Mucosa of descending colon (tissue), 3 donors: ENCODE data around the gene TMEM176A. TPM values are rescaled to one million over a fixed set of nuclear protein-coding genes. Genes with fewer than 3 reads are reported as not detected.

Source experiments
- ATAC-seq: fragments of 200-7000 bp; cut with Tn5 transposase; one replicate; pipeline ENCODE4 v1.9.1; 2020; ENCODE audit warnings: mild to moderate bottlenecking, moderate library complexity
- DNase-seq, 3 donors: peaks; one replicate each; pipeline ENCODE4 v3.0.0-alpha.2; 2020
- H3K36me3 ChIP-seq: fragments of 200-600 bp; one replicate; pipeline ENCODE4 v1.8.0; 2021; ENCODE audit warnings: low read depth, mild to moderate bottlenecking
- H3K4me1 ChIP-seq: fragments of 200-600 bp; one replicate; pipeline ENCODE4 v1.8.0; 2021; ENCODE audit warnings: low read depth, mild to moderate bottlenecking
- H3K4me3 ChIP-seq: fragments of 200-600 bp; one replicate; pipeline ENCODE4 v1.8.0; 2021; ENCODE audit warnings: mild to moderate bottlenecking
- H3K9me3 ChIP-seq: fragments of 200-600 bp; one replicate; pipeline ENCODE4 v1.8.0; 2021; ENCODE audit warnings: mild to moderate bottlenecking
- intact Hi-C, 2 donors: fragments of 100-400 bp; cut with DNase I in 1 of 2; cut with micrococcal nuclease in 1 of 2; formaldehyde crosslinking; loops; one replicate each; pipeline versions ENCODE4 v1.11.0 to v1.11.1; 2022; cut with DNase I, micrococcal nuclease
- total RNA-seq, 3 donors: library from RNA; stranded (reverse); fragmentation: NEBNext Ultra II Directional in 2 of 3; extraction: Animal tissue kit (Norgen Biotek cat#: 25700) in 2 of 3; gene quantifications; one replicate each; pipeline versions ENCODE4 v1.2.1 to v1.2.4, GENCODE V29; 2021 to 2023
- TF ChIP-seq, protein P1 (sequence below): fragments of 200-600 bp; IDR thresholded peaks from one replicate; pipeline ENCODE4 v1.8.0; 2022; ENCODE audit warnings: antibody characterized with exemption, mild to moderate bottlenecking
- donor health status: DM: no; HTN: no; CAD: no; lungs with moderate emphysema.
- donor health status: DM: no; HTN: no; CAD: no.
- donor health status: DM: no; HTN: yes; CAD: no.

TMEM176A gene
- total RNA-seq, 3 donors from 2014 or later, result 178 to 282 (median 245) TPM

DNA sequence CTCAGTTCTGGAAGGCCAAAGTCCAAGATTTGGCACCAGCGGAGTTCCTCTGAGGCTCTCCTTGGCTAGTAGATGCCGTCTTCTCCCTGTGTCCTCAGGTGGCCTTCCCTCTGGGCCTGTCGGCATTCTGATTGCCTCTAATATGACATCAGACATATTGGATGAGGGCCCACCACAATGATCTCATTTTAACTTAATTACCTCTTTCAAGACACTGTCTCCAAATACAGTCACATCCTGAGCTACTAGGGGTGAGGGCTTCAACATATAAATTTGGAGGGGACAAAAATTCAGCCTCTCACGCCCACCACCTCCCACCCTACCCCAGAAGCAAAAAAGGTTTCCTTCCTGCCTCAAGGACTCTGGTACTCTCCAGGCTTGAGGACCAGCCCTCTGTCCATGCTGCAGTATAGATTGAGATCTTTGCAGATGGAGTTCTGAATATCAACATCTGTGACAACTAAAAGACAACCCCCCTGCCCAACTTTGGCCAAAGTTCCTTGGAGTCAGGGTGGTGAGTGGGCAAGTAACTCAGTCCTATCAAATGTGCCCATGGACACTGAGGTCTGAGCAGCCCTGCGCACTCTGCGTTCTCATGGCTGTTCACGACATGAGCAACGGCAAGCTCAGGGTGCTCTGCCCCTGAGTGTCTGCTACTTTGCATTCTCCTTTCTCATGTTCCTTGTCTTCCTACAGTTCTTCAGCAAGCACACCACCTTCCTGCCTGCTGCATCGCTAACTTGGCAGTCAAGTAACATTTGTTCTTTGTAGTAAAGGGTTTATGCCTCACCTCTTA is 11.9 kb upstream of the TMEM176A start:
- TF ChIP-seq, protein P1, sequence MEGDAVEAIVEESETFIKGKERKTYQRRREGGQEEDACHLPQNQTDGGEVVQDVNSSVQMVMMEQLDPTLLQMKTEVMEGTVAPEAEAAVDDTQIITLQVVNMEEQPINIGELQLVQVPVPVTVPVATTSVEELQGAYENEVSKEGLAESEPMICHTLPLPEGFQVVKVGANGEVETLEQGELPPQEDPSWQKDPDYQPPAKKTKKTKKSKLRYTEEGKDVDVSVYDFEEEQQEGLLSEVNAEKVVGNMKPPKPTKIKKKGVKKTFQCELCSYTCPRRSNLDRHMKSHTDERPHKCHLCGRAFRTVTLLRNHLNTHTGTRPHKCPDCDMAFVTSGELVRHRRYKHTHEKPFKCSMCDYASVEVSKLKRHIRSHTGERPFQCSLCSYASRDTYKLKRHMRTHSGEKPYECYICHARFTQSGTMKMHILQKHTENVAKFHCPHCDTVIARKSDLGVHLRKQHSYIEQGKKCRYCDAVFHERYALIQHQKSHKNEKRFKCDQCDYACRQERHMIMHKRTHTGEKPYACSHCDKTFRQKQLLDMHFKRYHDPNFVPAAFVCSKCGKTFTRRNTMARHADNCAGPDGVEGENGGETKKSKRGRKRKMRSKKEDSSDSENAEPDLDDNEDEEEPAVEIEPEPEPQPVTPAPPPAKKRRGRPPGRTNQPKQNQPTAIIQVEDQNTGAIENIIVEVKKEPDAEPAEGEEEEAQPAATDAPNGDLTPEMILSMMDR, result no peak
- ATAC-seq, result peak; percentile 14
- Histone ChIP-seq H3K36me3 (peaks cover 6% of the 10 kb centered on the region), H3K4me3 (no peak overlapping the region), H3K4me1 (peaks cover 40% of the 10 kb centered on the region), H3K9me3 (no peaks in the 10 kb centered on the region)
- peak in 1 of 3 donors; percentile 54 for DNase-seq
- intact Hi-C loops, result no loop called here

DNA sequence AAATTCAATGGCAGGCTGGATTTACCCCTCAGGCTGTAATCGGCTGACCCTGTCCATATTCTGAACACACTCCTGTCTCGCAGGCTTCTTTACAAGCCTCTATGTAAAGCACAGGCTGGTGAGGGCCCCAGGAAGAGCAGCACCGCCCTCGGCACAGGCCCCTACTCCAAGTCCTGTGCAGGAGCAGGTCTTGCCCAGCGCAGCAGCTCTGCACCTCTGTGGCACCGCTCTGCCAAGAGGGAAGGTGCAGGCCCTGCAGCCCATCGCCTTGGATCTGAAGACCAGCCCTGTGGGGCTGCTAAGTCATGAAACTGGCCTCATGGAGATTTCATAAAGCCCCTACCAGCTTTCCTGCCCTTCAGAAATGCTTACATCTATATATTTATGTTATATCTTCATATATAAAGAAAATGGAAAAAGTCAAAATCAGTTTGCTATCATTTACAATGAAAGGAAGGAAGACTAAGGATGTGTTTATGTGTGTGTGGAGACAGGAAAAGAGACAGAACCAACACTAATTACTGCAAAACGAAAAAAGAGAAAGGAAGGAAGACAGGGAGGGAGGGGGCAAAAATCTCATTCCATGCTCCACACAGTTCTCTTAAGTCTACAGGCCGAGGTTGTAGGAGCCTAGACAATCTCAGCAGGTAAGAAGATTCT is 10.0 kb upstream of the TMEM176A start:
- no peak for DNase-seq
- intact Hi-C loops, result no loop called here
- Histone ChIP-seq H3K4me1 (peaks cover 24% of the 10 kb centered on the region), H3K4me3 (no peak overlapping the region), H3K36me3 (peaks cover 6% of the 10 kb centered on the region), H3K9me3 (no peaks in the 10 kb centered on the region)
- TF ChIP-seq, protein P1, result no peak
- ATAC-seq, result no peak

- TF ChIP-seq, protein P1, result no peak
- no peak for ATAC-seq
Measured at GRCh38 chr7:150791304-150791703, 9.3 kb upstream of the TMEM176A start.

GRCh38 chr7:150791746-150792452 is 8.7 kb upstream of the TMEM176A start:
- intact Hi-C loops, result no loop called here
- TF ChIP-seq, protein P1, result no peak
- peaks cover 6% of the 10 kb centered on the region for H3K36me3 ChIP-seq
- H3K4me1 ChIP-seq, result peaks cover 17% of the 10 kb centered on the region
- no peak for ATAC-seq
- DNase-seq, result no peak
- no peaks in the 10 kb centered on the region for H3K9me3 ChIP-seq
- H3K4me3 ChIP-seq, result no peak overlapping the region

More at GRCh38 chr7:150791304-150791703, 9.3 kb upstream of the TMEM176A start:
- no peak for DNase-seq
- H3K9me3 ChIP-seq, result no peaks in the 10 kb centered on the region
- peaks cover 6% of the 10 kb centered on the region for H3K36me3 ChIP-seq
- intact Hi-C loops, result no loop called here
- H3K4me1 ChIP-seq, result peaks cover 19% of the 10 kb centered on the region
- H3K4me3 ChIP-seq, result no peak overlapping the region

DNA sequence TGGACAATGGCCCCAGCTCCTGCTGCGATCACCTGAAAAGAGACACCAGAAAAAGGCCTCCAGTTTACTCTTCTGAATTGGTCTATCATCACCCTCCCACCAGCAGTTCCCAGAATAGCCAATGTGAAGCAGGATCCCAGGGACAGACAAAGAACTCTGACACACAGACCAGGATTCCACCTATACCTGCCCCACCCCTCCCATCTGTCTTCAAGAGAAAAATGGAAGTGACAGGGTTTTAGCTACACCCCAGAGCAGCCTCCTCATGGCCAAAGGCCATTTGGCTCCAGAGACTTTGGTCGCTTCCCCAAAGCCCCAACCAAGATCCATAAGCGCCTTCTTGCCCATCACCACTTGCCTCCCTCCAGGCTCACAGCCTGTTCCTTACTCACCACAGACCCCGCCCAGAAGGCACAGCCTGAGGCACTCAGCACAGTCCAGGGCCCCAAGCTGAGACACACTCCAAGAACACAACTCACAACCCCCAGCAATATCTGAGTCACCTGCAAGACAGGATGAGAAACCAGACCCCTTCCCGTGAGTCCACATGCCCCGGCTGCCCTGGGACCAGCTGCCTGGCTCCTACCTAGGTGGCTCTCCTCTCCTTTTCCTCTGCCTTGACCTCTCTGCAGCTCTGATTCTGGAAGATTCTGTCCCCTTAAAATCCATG is 6.9 kb upstream of the TMEM176A start:
- H3K9me3 ChIP-seq, result no peaks in the 10 kb centered on the region
- intact Hi-C loops, result no loop called here
- ATAC-seq (peak; percentile 51), DNase-seq (no peak)
- TF ChIP-seq, protein P1, result no peak
- H3K4me3 ChIP-seq, result no peak overlapping the region
- peaks cover 6% of the 10 kb centered on the region for H3K36me3 ChIP-seq
- peaks cover 9% of the 10 kb centered on the region for H3K4me1 ChIP-seq
